SJSA1 (cell line): ENCODE results near the gene TM7SF2. TPM values are rescaled to one million over a fixed set of nuclear protein-coding genes. Genes with fewer than 3 reads are reported as not detected.

Experiments used
- DNase-seq, 2 experiments: peaks; one replicate each; pipeline ENCODE4 v3.0.0-alpha.2; 2015 to 2020; ENCODE audit warnings: low spot score in 2 of 2, low read depth in 1 of 2
- H3K27ac ChIP-seq: fragments of 250-450 bp; sonication (Bioruptor Pico); 2 replicates; pipeline ENCODE4 v1.5.1; 2020; ENCODE audit warnings: mild to moderate bottlenecking, moderate library complexity
- H3K27me3 ChIP-seq: fragments of 250-450 bp; sonication (Bioruptor Pico); replicated peaks from 2 replicates; pipeline ENCODE4 v1.5.1; 2020; ENCODE audit warnings: mild to moderate bottlenecking, moderate library complexity
- H3K36me3 ChIP-seq: fragments of 250-450 bp; sonication (Bioruptor Pico); 2 replicates; pipeline ENCODE4 v1.5.1; 2020; ENCODE audit warnings: mild to moderate bottlenecking
- H3K4me1 ChIP-seq: fragments of 250-450 bp; sonication (Bioruptor Pico); replicated peaks from 2 replicates; pipeline ENCODE4 v1.6.1; 2021; ENCODE audit warnings: mild to moderate bottlenecking
- H3K4me3 ChIP-seq: fragments of 250-450 bp; sonication (Bioruptor Pico); 2 replicates; pipeline ENCODE4 v1.5.1; 2020; ENCODE audit warnings: mild to moderate bottlenecking
- H3K9me3 ChIP-seq: fragments of 250-450 bp; sonication (Bioruptor Pico); replicated peaks from 2 replicates; pipeline ENCODE4 v1.5.1; 2020; ENCODE audit warnings: mild to moderate bottlenecking
- total RNA-seq: library from RNA; depleted of rRNA; stranded (reverse); fragments of >200 nt; shearing (Covaris generic); gene quantifications from 2 replicates; pipeline ENCODE4 v1.2.3, GENCODE V29; 2014

TM7SF2 gene
- total RNA-seq, 1 experiment from 2014 or later = 2.4 TPM

DNA sequence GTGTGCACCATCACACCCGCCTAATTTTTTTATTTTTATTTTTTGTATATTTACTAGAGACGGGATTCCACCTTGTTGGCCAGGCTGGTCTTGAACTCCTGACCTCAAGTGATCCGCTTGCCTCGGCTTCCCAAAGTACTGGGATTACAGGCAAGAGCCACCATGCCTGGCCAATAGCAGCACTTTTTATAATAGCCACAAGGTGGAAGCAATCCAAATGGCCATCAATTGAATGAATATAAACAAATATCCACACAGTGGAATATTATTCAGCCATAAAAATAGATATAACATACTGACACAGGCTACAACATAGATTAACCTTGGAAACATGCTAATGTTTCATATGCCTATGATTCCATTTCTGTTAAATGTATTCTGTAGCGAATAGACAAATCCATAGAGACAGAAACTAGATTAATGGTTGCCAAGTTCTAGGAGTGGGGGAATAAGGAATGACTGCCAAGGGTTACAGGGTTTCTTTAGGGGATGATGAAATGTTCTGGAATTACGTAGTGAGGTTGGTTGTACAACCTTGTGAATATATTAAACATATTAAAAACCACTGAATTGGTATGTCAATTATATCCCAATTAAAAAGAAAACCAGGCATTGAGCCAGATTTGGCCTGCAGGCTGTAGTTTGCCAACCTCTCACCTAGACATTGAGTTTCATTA, 10.9 kb upstream of the TM7SF2 start:
- H3K36me3 ChIP-seq = peaks cover 52% of the 10 kb centered on the region
- H3K4me3 ChIP-seq = no peak overlapping the region
- peaks cover 16% of the 10 kb centered on the region for H3K4me1 ChIP-seq
- H3K27ac ChIP-seq = no peak overlapping the region
- DNase-seq = no peak
- H3K9me3 ChIP-seq = no peaks in the 10 kb centered on the region
- no peaks in the 10 kb centered on the region for H3K27me3 ChIP-seq

DNA sequence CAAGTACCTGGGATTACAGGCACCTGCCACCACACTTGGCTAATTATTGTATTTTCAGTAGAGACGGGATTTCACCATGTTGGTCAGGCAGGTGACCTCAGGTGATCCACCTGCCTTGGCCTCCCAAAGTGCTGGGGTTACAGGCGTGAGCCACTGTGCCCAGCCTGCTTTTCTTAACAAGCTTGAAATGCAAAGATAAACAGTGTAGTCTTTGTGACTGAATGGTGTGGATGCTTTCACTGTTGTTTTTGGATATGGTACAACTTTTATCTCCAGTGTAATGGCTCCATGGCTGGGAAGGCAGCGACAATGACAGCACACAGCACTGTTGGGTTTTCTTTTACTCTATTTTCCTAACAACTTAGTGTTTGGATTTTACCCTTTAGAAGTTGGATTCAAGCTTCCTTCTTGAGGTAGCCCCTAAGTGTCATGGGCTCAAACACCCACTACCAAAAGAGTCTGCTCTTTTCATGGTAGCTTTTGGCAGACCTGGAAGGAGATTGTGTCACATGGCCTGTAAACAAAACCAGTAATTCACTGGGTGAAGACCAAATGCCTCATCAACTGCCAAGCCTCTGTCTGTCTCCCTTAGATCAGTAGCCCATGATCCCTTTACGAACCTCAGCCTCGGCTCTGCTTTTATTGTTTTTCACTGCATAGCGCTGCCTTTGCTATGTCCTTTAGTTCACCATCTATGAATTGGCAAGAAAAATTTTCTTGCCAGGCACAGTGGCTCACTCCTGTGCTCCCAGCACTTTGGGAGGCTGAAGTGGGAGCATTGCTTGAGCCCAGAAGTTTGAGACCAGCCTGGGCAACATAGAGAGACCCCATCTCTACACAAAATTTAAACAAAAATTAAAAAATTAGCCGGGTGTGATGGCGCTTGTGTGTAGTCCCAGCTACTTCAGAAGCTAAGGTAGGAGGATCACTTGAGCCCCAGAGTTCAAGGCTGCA, 9.3 kb upstream of the TM7SF2 start:
- peak in 1 of 2 experiments; percentile 53 for DNase-seq
- Histone ChIP-seq H3K4me3 (no peak overlapping the region), H3K36me3 (peaks cover 51% of the 10 kb centered on the region), H3K27ac (no peak overlapping the region), H3K27me3 (no peaks in the 10 kb centered on the region), H3K4me1 (peaks cover 10% of the 10 kb centered on the region), H3K9me3 (no peaks in the 10 kb centered on the region)

DNA sequence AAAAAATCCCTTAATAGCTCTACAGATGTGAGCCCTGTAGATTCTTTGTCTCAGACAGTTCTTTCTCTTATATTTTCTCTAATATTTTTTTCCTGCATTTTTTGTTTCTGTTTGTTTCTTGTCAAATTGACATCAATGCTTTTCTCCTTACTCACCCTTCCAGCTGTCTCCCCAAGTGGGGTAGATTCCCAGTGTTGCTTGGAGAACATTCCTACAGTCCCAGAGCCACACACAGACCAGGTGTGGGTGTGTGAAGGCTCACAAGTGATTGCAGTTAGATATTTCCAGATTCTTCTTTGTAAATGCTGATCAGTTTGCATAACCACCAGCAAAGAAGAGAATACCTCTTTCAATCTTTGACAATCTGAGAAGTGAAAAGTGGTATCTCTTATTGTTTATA, 8.2 kb upstream of the TM7SF2 start:
- H3K36me3 ChIP-seq = peaks cover 51% of the 10 kb centered on the region
- DNase-seq = no peak
- H3K4me3 ChIP-seq = no peak overlapping the region
- H3K27ac ChIP-seq = no peak overlapping the region
- no peaks in the 10 kb centered on the region for H3K9me3 ChIP-seq
- peaks cover 10% of the 10 kb centered on the region for H3K4me1 ChIP-seq
- H3K27me3 ChIP-seq = no peaks in the 10 kb centered on the region

DNA sequence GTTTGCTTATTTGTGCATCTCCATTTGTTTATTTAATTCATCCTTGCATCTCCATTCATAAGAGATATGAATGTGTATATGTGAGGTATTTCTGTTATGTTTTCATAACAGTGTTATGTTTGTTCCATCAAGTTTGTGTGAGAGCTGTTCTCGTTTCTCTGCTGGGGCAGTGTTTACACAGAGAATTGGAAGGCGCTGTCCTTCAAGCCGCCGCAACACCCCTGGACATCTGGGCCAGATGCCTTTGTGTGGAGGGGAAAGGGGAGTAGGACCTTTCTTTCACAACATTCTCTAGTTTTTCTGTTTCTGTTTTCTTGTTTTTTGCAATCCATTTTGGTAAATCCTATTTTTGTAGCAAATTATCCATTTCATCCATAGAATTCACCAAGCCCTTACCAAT, 7.0 kb upstream of the TM7SF2 start:
- Histone ChIP-seq H3K9me3 (no peaks in the 10 kb centered on the region), H3K36me3 (peaks cover 53% of the 10 kb centered on the region), H3K27me3 (no peaks in the 10 kb centered on the region), H3K4me3 (no peak overlapping the region), H3K4me1 (peaks cover 10% of the 10 kb centered on the region), H3K27ac (no peak overlapping the region)
- DNase-seq = no peak

DNA sequence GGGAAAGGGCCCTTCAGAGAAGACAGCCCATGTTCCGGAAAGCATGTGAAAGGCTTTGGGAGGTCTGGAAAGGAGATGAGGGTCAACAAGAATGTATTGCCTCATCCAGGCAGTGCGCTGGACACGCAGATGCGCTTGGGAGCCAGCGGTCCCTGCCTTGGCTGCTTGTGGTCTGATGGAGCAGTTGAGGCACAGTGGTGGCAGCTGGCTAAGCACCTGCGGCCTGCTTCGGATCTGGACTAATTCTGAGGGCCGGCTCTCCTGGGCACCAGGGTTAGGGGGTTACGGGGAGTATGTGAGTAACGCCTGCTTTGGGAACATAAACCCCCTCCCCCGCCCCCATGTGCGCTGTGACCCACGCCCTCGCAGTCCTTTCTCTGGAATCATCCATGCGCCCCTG, 4.6 kb upstream of the TM7SF2 start:
- Histone ChIP-seq H3K4me1 (peaks cover 21% of the 10 kb centered on the region), H3K4me3 (no peak overlapping the region), H3K36me3 (peaks cover 62% of the 10 kb centered on the region), H3K27ac (no peak overlapping the region), H3K27me3 (peaks cover 4% of the 10 kb centered on the region), H3K9me3 (no peaks in the 10 kb centered on the region)
- DNase-seq = no peak

DNA sequence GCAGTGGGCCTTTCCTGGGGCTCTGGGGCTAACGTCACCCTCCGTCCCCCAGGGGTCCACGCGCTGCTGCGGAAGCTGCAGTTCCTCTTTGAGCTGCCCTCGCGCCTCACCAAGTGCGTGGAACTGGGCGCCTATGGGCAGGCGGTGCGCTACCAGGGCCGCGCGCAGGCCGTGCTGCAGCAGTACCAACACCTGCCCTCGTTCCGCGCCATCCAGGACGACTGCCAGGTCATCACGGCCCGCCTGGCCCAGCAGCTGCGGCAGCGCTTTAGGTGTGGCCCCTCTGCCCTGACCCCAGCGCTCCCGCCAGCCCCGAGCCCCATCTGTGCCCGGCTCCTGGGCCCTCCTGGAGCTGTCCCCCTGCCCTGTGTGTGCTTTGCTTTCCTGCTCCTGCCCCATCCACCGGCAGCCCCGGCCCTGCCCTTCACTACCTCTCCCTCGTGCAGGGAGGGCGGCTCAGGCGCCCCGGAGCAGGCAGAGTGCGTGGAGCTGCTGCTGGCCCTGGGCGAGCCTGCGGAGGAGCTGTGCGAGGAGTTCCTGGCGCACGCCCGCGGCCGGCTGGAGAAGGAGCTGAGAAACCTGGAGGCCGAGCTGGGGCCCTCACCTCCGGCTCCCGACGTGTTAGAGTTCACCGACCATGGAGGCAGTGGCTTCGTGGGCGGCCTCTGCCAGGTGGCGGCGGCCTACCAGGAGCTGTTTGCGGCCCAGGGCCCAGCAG, 3.8 kb upstream of the TM7SF2 start:
- H3K9me3 ChIP-seq = no peaks in the 10 kb centered on the region

DNA sequence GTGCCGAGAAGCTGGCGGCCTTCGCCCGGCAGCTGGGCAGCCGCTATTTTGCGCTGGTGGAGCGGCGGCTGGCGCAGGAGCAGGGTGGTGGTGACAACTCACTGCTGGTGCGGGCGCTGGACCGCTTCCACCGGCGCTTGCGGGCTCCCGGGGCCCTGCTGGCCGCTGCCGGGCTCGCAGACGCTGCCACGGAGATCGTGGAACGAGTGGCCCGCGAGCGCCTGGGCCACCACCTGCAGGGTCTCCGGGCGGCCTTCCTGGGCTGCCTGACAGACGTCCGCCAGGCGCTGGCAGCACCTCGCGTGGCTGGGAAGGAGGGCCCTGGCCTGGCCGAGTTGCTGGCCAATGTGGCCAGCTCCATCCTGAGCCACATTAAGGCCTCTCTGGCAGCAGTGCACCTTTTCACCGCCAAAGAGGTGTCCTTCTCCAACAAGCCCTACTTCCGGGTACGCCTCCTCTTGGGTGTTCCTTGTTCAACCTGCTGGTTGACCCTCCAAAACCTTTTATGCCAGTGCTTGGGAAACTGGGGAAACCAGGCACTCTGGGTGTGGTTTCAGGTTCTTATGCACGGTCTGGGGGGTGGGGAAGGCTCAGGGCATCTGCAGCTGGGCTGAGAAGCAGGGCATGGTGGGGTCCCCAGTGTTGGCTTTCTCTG, 3.1 kb upstream of the TM7SF2 start:
- no peak overlapping the region for H3K4me3 ChIP-seq
- no peak overlapping the region for H3K27ac ChIP-seq
- H3K9me3 ChIP-seq = no peaks in the 10 kb centered on the region
- peaks cover 52% of the 10 kb centered on the region for H3K36me3 ChIP-seq
- H3K27me3 ChIP-seq = peaks cover 14% of the 10 kb centered on the region
- no peak for DNase-seq
- peaks cover 22% of the 10 kb centered on the region for H3K4me1 ChIP-seq

More for the DNA sequence above, 3.8 kb upstream of the TM7SF2 start:
- H3K4me3 ChIP-seq = no peak overlapping the region
- peaks cover 21% of the 10 kb centered on the region for H3K4me1 ChIP-seq
- no peak overlapping the region for H3K27ac ChIP-seq
- peaks cover 12% of the 10 kb centered on the region for H3K27me3 ChIP-seq
- no peak for DNase-seq
- H3K36me3 ChIP-seq = peaks cover 58% of the 10 kb centered on the region

DNA sequence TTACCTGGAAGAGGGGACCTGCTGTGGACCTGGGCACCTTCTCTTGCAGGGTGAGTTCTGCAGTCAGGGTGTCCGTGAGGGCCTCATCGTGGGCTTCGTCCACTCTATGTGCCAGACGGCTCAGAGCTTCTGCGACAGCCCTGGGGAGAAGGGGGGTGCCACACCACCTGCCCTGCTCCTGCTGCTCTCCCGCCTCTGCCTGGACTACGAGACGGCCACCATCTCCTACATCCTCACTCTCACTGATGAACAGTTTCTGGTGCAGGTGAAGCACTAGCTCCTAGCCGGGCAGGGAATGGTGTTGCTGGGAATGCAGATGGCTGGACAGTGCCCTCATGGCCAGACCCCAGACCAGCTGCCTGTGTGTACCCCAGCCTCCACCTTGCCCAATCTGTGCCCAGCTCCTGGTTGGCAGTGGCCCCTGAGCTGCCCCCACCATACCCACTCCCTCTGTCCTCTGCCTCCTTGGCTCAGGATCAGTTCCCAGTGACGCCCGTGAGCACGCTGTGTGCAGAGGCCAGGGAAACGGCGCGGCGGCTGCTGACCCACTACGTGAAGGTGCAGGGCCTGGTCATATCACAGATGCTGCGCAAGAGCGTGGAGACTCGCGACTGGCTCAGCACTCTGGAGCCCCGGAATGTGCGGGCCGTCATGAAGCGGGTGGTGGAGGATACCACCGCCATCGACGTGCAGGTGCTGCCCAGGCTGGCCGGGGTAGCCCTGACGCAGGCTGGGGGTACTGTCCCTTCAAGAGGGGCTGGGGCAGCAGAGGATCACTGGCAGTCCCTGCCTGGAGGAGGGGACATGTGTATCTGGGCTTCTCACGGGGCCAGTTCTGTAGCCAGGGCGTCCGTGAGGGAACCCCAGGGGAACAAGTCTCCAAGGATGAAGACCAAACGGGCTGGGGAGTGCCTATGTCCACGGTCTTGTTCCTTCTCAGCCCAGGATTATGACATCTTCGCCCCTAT, 2.2 kb upstream of the TM7SF2 start:
- peaks cover 52% of the 10 kb centered on the region for H3K36me3 ChIP-seq
- DNase-seq = no peak

DNA sequence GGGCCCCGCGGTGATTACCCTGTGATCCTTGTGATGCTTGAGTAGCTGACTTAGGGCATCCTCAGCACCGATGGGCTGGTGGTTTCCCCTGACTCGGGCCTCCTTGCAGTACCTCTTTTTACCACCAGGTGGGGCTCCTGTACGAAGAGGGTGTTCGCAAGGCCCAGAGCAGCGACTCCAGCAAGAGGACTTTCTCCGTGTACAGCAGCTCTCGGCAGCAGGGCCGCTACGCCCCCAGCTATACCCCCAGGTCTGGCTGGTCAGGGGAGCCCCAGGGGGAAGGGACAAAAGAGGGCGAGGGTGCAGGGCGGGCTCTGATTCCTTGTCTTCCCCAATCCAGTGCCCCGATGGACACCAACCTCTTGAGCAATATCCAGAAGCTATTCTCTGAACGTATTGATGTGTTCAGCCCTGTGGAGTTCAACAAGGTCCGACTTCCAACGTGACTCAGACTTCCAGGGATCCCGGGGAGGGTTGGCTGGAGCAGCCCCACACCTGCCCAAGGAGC, 1.3 kb upstream of the TM7SF2 start:
- peaks cover 53% of the 10 kb centered on the region for H3K36me3 ChIP-seq
- H3K27me3 ChIP-seq = peaks cover 14% of the 10 kb centered on the region
- no peak overlapping the region for H3K4me3 ChIP-seq
- peak; percentile 95 to 96 for DNase-seq
- no peak overlapping the region for H3K27ac ChIP-seq
- peaks cover 22% of the 10 kb centered on the region for H3K4me1 ChIP-seq
- H3K9me3 ChIP-seq = no peaks in the 10 kb centered on the region

More for the DNA sequence above, 2.2 kb upstream of the TM7SF2 start:
- Histone ChIP-seq H3K27me3 (peaks cover 14% of the 10 kb centered on the region), H3K9me3 (no peaks in the 10 kb centered on the region), H3K4me3 (no peak overlapping the region), H3K27ac (no peak overlapping the region), H3K4me1 (peaks cover 22% of the 10 kb centered on the region)

DNA sequence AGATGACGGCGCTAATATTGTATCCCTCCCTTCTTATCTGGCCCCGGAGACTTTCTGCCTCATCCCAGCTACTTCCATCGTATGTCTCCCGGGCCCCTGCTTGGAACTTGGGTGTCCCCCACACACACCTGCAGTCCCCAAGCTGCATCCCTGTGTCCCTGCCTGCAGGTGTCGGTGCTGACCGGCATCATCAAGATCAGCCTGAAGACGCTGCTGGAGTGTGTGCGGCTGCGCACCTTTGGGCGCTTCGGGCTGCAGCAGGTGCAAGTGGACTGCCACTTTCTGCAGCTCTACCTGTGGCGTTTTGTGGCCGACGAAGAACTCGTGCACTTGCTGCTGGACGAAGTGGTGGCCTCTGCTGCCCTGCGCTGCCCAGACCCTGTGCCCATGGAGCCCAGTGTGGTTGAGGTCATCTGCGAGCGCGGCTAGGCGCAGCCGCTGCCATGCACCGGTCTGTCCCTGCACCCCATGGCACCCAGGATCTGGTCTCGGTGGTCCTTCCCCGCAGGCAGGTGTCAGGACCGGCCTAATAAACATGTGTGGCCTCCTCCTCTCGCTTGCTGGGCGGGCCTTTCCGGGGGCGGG, 421 bp upstream of the TM7SF2 start:
- peaks cover 25% of the 10 kb centered on the region for H3K4me1 ChIP-seq
- no peak overlapping the region for H3K27ac ChIP-seq
- DNase-seq = no peak
- peaks cover 53% of the 10 kb centered on the region for H3K36me3 ChIP-seq
- H3K9me3 ChIP-seq = no peaks in the 10 kb centered on the region
- H3K27me3 ChIP-seq = peaks cover 14% of the 10 kb centered on the region
- no peak overlapping the region for H3K4me3 ChIP-seq

DNA sequence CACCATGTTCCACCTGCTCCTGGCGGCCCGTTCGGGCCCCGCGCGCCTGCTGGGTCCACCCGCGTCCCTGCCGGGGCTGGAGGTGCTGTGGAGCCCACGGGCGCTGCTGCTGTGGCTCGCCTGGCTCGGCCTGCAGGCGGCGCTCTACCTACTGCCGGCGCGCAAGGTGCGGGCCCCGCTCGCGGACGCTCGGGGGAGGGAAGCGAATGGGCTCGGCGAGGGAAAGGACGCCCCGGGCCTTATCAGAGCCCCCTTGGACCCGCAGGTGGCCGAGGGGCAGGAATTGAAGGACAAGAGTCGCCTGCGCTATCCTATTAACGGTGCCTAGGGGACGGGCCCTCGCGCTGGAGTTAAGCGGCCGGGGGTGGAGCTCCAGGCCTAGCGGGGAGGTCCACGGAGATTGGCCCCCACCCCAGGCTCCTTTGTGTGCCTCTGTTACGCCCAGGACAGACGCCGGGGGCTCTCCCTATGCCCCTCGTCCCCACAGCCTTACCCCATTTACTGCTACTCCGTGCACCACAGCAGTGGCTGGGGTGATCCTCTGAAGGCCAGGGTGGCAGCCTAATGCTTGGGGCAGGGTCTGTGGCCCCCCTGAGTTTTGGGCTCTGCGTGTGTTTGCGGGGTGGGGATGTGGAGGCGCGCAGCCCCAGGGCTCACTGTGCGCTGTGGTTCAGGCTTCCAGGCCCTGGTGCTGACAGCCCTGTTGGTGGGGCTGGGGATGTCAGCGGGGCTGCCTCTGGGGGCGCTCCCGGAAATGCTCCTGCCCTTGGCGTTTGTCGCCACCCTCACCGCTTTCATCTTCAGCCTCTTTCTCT, 1.1 kb downstream of the TM7SF2 start:
- DNase-seq = peak; percentile 54 to 65
- H3K27ac ChIP-seq = no peak overlapping the region
- H3K4me3 ChIP-seq = peak overlapping the region; percentile 10; the same call in 1 of the 2 replicates
- peaks cover 14% of the 10 kb centered on the region for H3K27me3 ChIP-seq
- peaks cover 60% of the 10 kb centered on the region for H3K36me3 ChIP-seq
- peaks cover 33% of the 10 kb centered on the region for H3K4me1 ChIP-seq
- no peaks in the 10 kb centered on the region for H3K9me3 ChIP-seq
